ENCODE data around the gene UNC13B.

Gene UNC13B

GRCh38 chr9:35227284-35227683 is 65.5 kb downstream of the UNC13B start:
- no peak for TF ChIP-seq EZH2 (IDR thresholded peaks at IDR 0.05; ENCODE audit: borderline replicate concordance, low read length)
- no peaks in the 10 kb centered on the region for H4K20me1 ChIP-seq (ENCODE audit: insufficient read depth, low read length)
- no peaks in the 10 kb centered on the region for H3K36me3 ChIP-seq (ENCODE audit: insufficient read depth, low read length)
- H3K9me3 ChIP-seq (ENCODE audit: low read length) = no peaks in the 10 kb centered on the region
- H3K9ac ChIP-seq (ENCODE audit: low read length) = no peak overlapping the region
- H3K27me3 ChIP-seq (ENCODE audit: insufficient read depth, low read length) = no peaks in the 10 kb centered on the region
- H3K4me3 ChIP-seq (ENCODE audit: low read depth, low read length, poor library complexity, severe bottlenecking) = no peak overlapping the region
- no peaks in the 10 kb centered on the region for H3K79me2 ChIP-seq (ENCODE audit: insufficient read depth, low read length)
- H2AFZ ChIP-seq (ENCODE audit: low read length) = no peak overlapping the region
- H3K4me2 ChIP-seq (ENCODE audit: low read length) = no peak overlapping the region
- H3K4me1 ChIP-seq (ENCODE audit: insufficient read depth, low read length, severe bottlenecking) = no peaks in the 10 kb centered on the region
- H3K27ac ChIP-seq (ENCODE audit: low read depth, low read length, poor library complexity, severe bottlenecking) = no peak overlapping the region
- no peaks in the 10 kb centered on the region for H3F3A ChIP-seq (ENCODE audit: insufficient read depth, low read length)
- H3K9me2 ChIP-seq (ENCODE audit: low read depth, low read length) = no peaks in the 10 kb centered on the region

DNA sequence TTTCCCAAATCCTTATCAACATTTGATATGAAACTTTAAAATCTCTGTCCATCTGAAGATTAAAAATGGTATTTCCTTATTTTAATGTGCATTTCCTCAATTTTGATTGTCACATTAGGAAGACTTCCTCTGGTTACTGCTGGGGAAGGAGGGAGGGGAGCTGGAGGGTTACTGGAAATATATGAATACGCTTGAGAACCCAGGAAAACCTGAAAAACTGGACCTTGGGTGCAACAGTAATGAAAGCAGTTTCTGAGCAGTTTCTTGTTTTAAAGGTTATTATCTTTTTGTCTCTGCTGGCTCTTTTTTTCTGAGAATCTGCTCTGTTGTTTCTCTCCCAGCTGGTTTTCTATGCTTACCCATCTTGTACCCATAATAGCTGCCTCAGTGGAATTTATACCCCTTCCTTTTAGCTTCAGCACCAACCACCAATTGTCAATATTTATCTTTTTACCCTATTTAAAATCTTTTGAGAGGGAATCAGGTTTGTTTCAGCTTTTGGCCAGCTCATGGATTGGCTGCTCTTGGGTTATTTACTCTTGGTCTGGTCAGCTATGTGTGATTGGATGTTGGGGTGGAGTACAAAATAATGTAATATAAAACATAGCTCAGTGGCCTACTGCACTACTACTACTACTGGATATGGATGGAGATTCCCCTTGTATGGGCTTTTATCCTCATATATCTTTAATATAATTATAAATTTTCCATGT is 67.4 kb downstream of the UNC13B start:
- Histone ChIP-seq H3K4me2 (ENCODE audit: low read length) (no peak overlapping the region), H3K4me1 (ENCODE audit: insufficient read depth, low read length, severe bottlenecking) (no peaks in the 10 kb centered on the region), H4K20me1 (ENCODE audit: insufficient read depth, low read length) (no peaks in the 10 kb centered on the region), H3K27me3 (ENCODE audit: insufficient read depth, low read length) (no peaks in the 10 kb centered on the region), H3K36me3 (ENCODE audit: insufficient read depth, low read length) (no peaks in the 10 kb centered on the region), H3K27ac (ENCODE audit: low read depth, low read length, poor library complexity, severe bottlenecking) (no peak overlapping the region), H3K9me3 (ENCODE audit: low read length) (no peaks in the 10 kb centered on the region), H2AFZ (ENCODE audit: low read length) (no peak overlapping the region), H3K9me2 (ENCODE audit: low read depth, low read length) (no peaks in the 10 kb centered on the region), H3K79me2 (ENCODE audit: insufficient read depth, low read length) (no peaks in the 10 kb centered on the region), H3K4me3 (ENCODE audit: low read depth, low read length, poor library complexity, severe bottlenecking) (no peak overlapping the region), H3F3A (ENCODE audit: insufficient read depth, low read length) (no peaks in the 10 kb centered on the region), H3K9ac (ENCODE audit: low read length) (no peak overlapping the region)
- TF ChIP-seq, protein P1, sequence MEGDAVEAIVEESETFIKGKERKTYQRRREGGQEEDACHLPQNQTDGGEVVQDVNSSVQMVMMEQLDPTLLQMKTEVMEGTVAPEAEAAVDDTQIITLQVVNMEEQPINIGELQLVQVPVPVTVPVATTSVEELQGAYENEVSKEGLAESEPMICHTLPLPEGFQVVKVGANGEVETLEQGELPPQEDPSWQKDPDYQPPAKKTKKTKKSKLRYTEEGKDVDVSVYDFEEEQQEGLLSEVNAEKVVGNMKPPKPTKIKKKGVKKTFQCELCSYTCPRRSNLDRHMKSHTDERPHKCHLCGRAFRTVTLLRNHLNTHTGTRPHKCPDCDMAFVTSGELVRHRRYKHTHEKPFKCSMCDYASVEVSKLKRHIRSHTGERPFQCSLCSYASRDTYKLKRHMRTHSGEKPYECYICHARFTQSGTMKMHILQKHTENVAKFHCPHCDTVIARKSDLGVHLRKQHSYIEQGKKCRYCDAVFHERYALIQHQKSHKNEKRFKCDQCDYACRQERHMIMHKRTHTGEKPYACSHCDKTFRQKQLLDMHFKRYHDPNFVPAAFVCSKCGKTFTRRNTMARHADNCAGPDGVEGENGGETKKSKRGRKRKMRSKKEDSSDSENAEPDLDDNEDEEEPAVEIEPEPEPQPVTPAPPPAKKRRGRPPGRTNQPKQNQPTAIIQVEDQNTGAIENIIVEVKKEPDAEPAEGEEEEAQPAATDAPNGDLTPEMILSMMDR (IDR thresholded peaks at IDR 0.05; ENCODE audit: low read length) = no peak
- TF ChIP-seq EZH2 (IDR thresholded peaks at IDR 0.05; ENCODE audit: borderline replicate concordance, low read length) = no peak

DNA sequence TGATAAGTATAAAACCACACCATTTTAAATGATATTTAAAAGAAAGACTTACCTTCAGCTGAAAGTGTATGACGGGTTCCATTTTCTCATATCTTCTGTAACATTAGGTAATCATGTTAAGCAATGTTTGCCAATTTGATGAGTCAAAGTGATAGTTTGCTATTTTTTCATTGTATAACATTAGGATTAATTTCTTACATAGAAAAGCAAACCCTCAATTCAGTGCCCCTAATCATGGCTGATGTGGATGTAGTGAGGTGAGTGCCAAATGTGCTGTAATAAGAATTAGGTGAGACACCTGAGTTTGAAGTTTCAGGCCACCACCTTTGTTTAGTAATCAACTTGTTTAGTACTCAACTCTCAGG is 68.0 kb downstream of the UNC13B start:
- Histone ChIP-seq H3K27ac (ENCODE audit: low read depth, low read length, poor library complexity, severe bottlenecking) (no peak overlapping the region), H3K9me2 (ENCODE audit: low read depth, low read length) (no peaks in the 10 kb centered on the region), H3K79me2 (ENCODE audit: insufficient read depth, low read length) (no peaks in the 10 kb centered on the region), H3K36me3 (ENCODE audit: insufficient read depth, low read length) (no peaks in the 10 kb centered on the region), H3K9ac (ENCODE audit: low read length) (no peak overlapping the region), H3F3A (ENCODE audit: insufficient read depth, low read length) (no peaks in the 10 kb centered on the region), H3K4me2 (ENCODE audit: low read length) (no peak overlapping the region), H3K9me3 (ENCODE audit: low read length) (no peaks in the 10 kb centered on the region), H3K4me3 (ENCODE audit: low read depth, low read length, poor library complexity, severe bottlenecking) (no peak overlapping the region), H3K27me3 (ENCODE audit: insufficient read depth, low read length) (no peaks in the 10 kb centered on the region), H3K4me1 (ENCODE audit: insufficient read depth, low read length, severe bottlenecking) (no peaks in the 10 kb centered on the region), H2AFZ (ENCODE audit: low read length) (no peak overlapping the region), H4K20me1 (ENCODE audit: insufficient read depth, low read length) (no peaks in the 10 kb centered on the region)
- TF ChIP-seq EZH2 (IDR thresholded peaks at IDR 0.05; ENCODE audit: borderline replicate concordance, low read length) = no peak
- TF ChIP-seq, protein P1 (IDR thresholded peaks at IDR 0.05; ENCODE audit: low read length) = no peak

All from OCI-LY1 (cell line).